ENCODE measurements around the gene TGFB1. TPM values are rescaled to one million over a fixed set of nuclear protein-coding genes. Genes with fewer than 3 reads are reported as not detected.

The TGFB1 gene
- total RNA-seq, 6 experiments from 2014 or later: 150 to 163 (median 158) TPM

DNA sequence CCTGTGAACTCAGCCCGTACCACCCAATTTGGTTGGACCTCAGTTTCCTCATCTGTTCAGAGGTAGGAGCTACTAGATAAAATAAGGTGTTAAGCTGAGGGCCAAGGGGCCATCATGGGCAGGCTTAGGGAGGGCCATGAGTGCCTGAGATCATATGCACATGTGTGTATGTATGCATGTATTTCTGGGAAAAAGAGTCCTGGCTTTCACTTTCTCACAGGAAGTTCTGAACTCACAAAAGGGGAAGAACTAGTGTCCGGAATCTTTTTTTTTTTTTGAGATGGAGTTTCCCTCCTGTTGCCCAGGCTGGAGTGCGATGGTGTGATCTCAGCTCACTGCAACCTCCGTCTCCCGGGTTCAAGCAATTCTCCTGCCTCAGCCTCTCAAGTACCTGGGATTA, 18.9 kb downstream of the TGFB1 start:
- Mint-ChIP-seq H3K27ac (no peak overlapping the region), H3K9me3 (no peaks in the 10 kb centered on the region), H3K4me1 (ENCODE audit: low read depth) (peaks cover 3% of the 10 kb centered on the region), H3K27me3 (ENCODE audit: insufficient read depth) (no peaks in the 10 kb centered on the region; the same call in 1 of the 2 replicates), H3K36me3 (ENCODE audit: low read depth) (peaks cover 33% of the 10 kb centered on the region), H3K4me3 (no peak overlapping the region)
- no peak for TF ChIP-seq CTCF (IDR thresholded peaks at IDR 0.05)
- no peak for DNase-seq

DNA sequence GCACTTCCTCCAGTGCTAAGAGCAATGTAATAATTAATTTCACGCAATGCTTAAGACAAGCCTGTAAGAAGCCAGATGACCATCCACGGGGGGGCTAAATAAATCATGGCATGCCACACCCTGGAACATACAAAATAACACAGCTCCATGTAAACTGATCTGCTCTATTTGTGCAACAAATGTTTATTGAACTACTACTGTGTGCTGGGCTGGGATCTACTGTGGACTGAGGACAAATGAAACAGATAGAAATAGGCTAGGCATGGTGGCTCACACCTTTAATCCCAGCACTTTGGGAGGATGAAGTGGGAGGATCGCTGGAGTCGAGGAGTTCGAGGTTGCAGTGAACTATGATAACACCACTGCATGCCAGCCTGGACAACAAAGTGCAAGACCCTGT, 21.3 kb downstream of the TGFB1 start:
- H3K36me3 Mint-ChIP-seq (ENCODE audit: low read depth): peaks cover 33% of the 10 kb centered on the region
- H3K27ac Mint-ChIP-seq: no peak overlapping the region
- H3K4me3 Mint-ChIP-seq: no peak overlapping the region
- DNase-seq: no peak
- H3K27me3 Mint-ChIP-seq (ENCODE audit: insufficient read depth): no peaks in the 10 kb centered on the region; the same call in none of the 2 replicates
- TF ChIP-seq CTCF (IDR thresholded peaks at IDR 0.05): no peak
- H3K9me3 Mint-ChIP-seq: no peaks in the 10 kb centered on the region
- peaks cover 15% of the 10 kb centered on the region for H3K4me1 Mint-ChIP-seq (ENCODE audit: low read depth)

- Mint-ChIP-seq H3K27ac (no peak overlapping the region), H3K9me3 (no peaks in the 10 kb centered on the region), H3K4me1 (ENCODE audit: low read depth) (peaks cover 18% of the 10 kb centered on the region), H3K4me3 (no peak overlapping the region), H3K36me3 (ENCODE audit: low read depth) (peaks cover 33% of the 10 kb centered on the region), H3K27me3 (ENCODE audit: insufficient read depth) (no peaks in the 10 kb centered on the region; the same call in none of the 2 replicates)
- DNase-seq: no peak
- TF ChIP-seq CTCF (IDR thresholded peaks at IDR 0.05): no peak
Observed at GRCh38 chr19:41332000-41332399, 21.7 kb downstream of the TGFB1 start.

DNA sequence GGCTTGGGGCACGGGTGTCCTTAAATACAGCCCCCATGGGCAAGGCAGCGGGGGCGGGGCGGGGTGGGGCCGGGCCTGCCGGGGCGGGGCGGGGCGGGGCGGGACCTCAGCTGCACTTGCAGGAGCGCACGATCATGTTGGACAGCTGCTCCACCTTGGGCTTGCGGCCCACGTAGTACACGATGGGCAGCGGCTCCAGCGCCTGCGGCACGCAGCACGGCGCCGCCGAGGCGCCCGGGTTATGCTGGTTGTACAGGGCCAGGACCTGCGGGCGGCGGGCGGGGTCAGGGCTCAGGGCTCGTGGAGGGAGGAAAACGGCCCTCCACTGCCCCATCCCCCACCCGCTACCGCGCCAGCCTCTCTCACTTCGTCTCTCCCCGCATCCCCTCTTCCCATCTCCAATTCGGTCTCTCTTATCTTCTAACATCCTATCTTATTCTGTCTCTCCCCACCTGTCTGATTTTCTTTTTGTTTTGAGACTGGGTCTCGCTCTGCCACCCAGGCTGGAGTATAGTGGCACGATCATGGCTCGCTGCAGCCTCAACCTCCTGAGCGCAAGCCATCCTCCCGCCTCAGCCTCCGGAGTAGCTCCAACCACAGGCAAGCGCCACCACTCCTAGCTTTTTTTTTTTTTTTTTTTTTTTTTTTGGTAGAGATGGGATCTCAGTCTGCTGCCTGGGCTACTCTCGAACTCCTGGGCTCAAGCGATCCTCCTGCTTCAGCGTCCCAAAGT, 22.6 kb downstream of the TGFB1 start:
- no peak for TF ChIP-seq CTCF (IDR thresholded peaks at IDR 0.05)
- Mint-ChIP-seq H3K27me3 (ENCODE audit: insufficient read depth) (no peaks in the 10 kb centered on the region; the same call in none of the 2 replicates), H3K36me3 (ENCODE audit: low read depth) (peaks cover 36% of the 10 kb centered on the region), H3K4me1 (ENCODE audit: low read depth) (peaks cover 27% of the 10 kb centered on the region), H3K27ac (no peak overlapping the region), H3K4me3 (no peak overlapping the region), H3K9me3 (no peaks in the 10 kb centered on the region)
- no peak for DNase-seq

DNA sequence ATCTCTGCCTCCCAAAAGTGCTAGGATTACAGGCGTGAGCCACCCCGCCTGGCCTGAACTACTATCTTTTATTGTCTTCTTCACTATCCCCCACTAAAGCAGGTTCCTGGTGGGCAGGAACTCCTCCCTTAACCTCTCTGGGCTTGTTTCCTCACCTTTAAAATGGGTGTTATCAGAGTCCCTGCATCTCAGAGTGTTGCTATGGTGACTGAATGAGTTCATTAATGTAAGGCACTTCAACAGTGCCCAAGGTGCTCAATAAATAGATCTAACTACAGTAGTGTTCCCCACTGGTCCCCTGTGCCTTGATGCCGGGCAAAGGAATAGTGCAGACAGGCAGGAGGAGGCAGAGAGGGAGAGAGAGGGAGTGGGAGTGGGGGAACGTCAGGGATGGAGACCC, 23.2 kb downstream of the TGFB1 start:
- no peaks in the 10 kb centered on the region for H3K9me3 Mint-ChIP-seq
- no peak for DNase-seq
- H3K36me3 Mint-ChIP-seq (ENCODE audit: low read depth): peaks cover 36% of the 10 kb centered on the region
- H3K27me3 Mint-ChIP-seq (ENCODE audit: insufficient read depth): no peaks in the 10 kb centered on the region; the same call in none of the 2 replicates
- peaks cover 32% of the 10 kb centered on the region for H3K4me1 Mint-ChIP-seq (ENCODE audit: low read depth)
- H3K27ac Mint-ChIP-seq: no peak overlapping the region
- no peak overlapping the region for H3K4me3 Mint-ChIP-seq
- no peak for TF ChIP-seq CTCF (IDR thresholded peaks at IDR 0.05)

Measured in HFFc6 (cell line).